HepG2 (cell line): ENCODE measurements around the gene NR1H3. TPM values are rescaled to one million over a fixed set of nuclear protein-coding genes. Genes with fewer than 3 reads are reported as not detected.

Source experiments
- CEBPG ChIP-seq: IDR thresholded peaks from 2 replicates; pipeline ENCODE4 v1.6.1; 2016
- CREB1 ChIP-seq, 2 experiments: fragments of 450-650 bp in 1 of 2; IDR thresholded peaks; 2 replicates each; pipeline ENCODE4 v1.6.1; 2016 to 2017; ENCODE audit warnings: control low read depth in 1 of 2, mild to moderate bottlenecking in 1 of 2, missing compliant biosample characterization in 1 of 2, missing genetic modification characterization in 1 of 2
- FIP1L1 ChIP-seq: fragments of 200-400 bp; formaldehyde crosslinking; IDR thresholded peaks from 2 replicates; pipeline ENCODE4 v1.6.1; 2018; ENCODE audit warnings: low read depth, mild to moderate bottlenecking, low read length, moderate library complexity, borderline replicate concordance; ENCODE audit not compliant: insufficient read depth
- FOXA1 ChIP-seq, 2 experiments: fragments of 450-650 bp in 1 of 2; sonication (generic) in 1 of 2; formaldehyde crosslinking in 1 of 2; IDR thresholded peaks; 2 replicates each; pipeline versions ENCODE4 v1.4.0 to v1.6.1; 2016 to 2020; ENCODE audit warnings: missing genetic modification reagents in 1 of 2
- SIN3A ChIP-seq: IDR thresholded peaks from 2 replicates; pipeline ENCODE4 v1.6.1; 2011; ENCODE audit warnings: low read depth, mild to moderate bottlenecking, control low read depth, low read length, borderline replicate concordance
- THAP11 ChIP-seq: IDR thresholded peaks from 2 replicates; pipeline ENCODE4 v1.6.1; 2016; ENCODE audit warnings: missing biosample characterization, missing genetic modification reagents
- TP53 ChIP-seq: sonication (generic); formaldehyde crosslinking; conservative IDR thresholded peaks from 2 replicates; pipeline ENCODE4 v1.4.0; 2020; ENCODE audit warnings: missing genetic modification reagents
- ZNF20 ChIP-seq: sonication (generic); formaldehyde crosslinking; IDR thresholded peaks from 2 replicates; pipeline ENCODE4 v1.4.0; 2020; ENCODE audit warnings: mild to moderate bottlenecking, moderate library complexity, missing genetic modification reagents
- ZNF207 ChIP-seq: fragments of 450-650 bp; IDR thresholded peaks from 2 replicates; pipeline ENCODE4 v1.6.1; 2016; ENCODE audit warnings: antibody characterized with exemption, borderline replicate concordance
- ZNF232 ChIP-seq: sonication (generic); formaldehyde crosslinking; IDR thresholded peaks from 2 replicates; pipeline ENCODE4 v1.4.0; 2020; ENCODE audit warnings: missing genetic modification reagents, borderline replicate concordance
- ZNF263 ChIP-seq: sonication (generic); formaldehyde crosslinking; IDR thresholded peaks from 2 replicates; pipeline ENCODE4 v1.4.0; 2020; ENCODE audit warnings: missing genetic modification reagents
- ZNF558 ChIP-seq: sonication (generic); formaldehyde crosslinking; IDR thresholded peaks from 2 replicates; pipeline ENCODE4 v1.9.0; 2022; ENCODE audit warnings: mild to moderate bottlenecking, missing genetic modification reagents, borderline replicate concordance
- ZNF776 ChIP-seq: sonication (generic); formaldehyde crosslinking; IDR thresholded peaks from 2 replicates; pipeline ENCODE4 v1.4.0; 2020; ENCODE audit warnings: mild to moderate bottlenecking, missing genetic modification reagents
- ZZZ3 ChIP-seq: sonication (generic); formaldehyde crosslinking; IDR thresholded peaks from 2 replicates; pipeline ENCODE4 v1.4.0; 2020; ENCODE audit warnings: missing genetic modification reagents, mild to moderate bottlenecking, borderline replicate concordance
- polyA plus RNA-seq, 8 experiments: library from polyadenylated mRNA; depleted of rRNA in 3 of 8; stranded (reverse) in 7 of 8; unstranded in 1 of 8; fragments of >200 nt; fragmentation: Illumina TruSeq in 4 of 8; extraction: Trizol in 4 of 8; gene quantifications; 2 replicates each; pipeline versions ENCODE4 v1.2.1 to v1.2.3, GENCODE V29; 2011 to 2016; ENCODE audit warnings: low read depth in 4 of 8, missing spikeins in 1 of 8, mixed read lengths in 1 of 8; ENCODE audit not compliant: insufficient read depth in 1 of 8
- total RNA-seq, 5 experiments: library from RNA; depleted of rRNA; stranded (reverse); fragments of >200 nt; fragmentation: Illumina TruSeq; extraction: Trizol; gene quantifications; 2 replicates each; pipeline ENCODE4 v1.2.3, GENCODE V29; 2016; ENCODE audit warnings: low read depth in 1 of 5
- TF ChIP-seq, protein P1 (sequence below), 2 experiments: sonication (generic) in 1 of 2; formaldehyde crosslinking in 1 of 2; IDR thresholded peaks; 2 replicates each; pipeline versions ENCODE4 v1.5.1 to v1.6.1; 2011 to 2020; ENCODE audit warnings: borderline replicate concordance in 1 of 2, low read depth in 1 of 2, low read length in 1 of 2, mild to moderate bottlenecking in 1 of 2, missing genetic modification reagents in 1 of 2, moderate library complexity in 1 of 2
- TF ChIP-seq, protein P2 (sequence below): IDR thresholded peaks from 2 replicates; pipeline ENCODE4 v1.6.1; 2016
- TF ChIP-seq, protein P3 (sequence below): sonication (generic); formaldehyde crosslinking; IDR thresholded peaks from 2 replicates; pipeline ENCODE4 v1.4.0; 2020; ENCODE audit warnings: mild to moderate bottlenecking, missing genetic modification reagents
- TF ChIP-seq, protein P4 (sequence below): fragments of 450-650 bp; IDR thresholded peaks from 2 replicates; pipeline ENCODE4 v1.6.1; 2017
- TF ChIP-seq, protein P5 (sequence below): sonication (generic); formaldehyde crosslinking; IDR thresholded peaks from 2 replicates; pipeline ENCODE4 v1.5.0; 2020; ENCODE audit warnings: missing genetic modification reagents
- TF ChIP-seq, protein P6 (sequence below): sonication (generic); formaldehyde crosslinking; IDR thresholded peaks from 2 replicates; pipeline ENCODE4 v1.4.0; 2020; ENCODE audit warnings: missing genetic modification reagents, borderline replicate concordance

Gene NR1H3
- total and polyA plus RNA-seq, 2 of the 13 experiments (the other 11 are each of a cell fraction or from before 2014, with no cell fraction given): 41.8 to 102 TPM

DNA sequence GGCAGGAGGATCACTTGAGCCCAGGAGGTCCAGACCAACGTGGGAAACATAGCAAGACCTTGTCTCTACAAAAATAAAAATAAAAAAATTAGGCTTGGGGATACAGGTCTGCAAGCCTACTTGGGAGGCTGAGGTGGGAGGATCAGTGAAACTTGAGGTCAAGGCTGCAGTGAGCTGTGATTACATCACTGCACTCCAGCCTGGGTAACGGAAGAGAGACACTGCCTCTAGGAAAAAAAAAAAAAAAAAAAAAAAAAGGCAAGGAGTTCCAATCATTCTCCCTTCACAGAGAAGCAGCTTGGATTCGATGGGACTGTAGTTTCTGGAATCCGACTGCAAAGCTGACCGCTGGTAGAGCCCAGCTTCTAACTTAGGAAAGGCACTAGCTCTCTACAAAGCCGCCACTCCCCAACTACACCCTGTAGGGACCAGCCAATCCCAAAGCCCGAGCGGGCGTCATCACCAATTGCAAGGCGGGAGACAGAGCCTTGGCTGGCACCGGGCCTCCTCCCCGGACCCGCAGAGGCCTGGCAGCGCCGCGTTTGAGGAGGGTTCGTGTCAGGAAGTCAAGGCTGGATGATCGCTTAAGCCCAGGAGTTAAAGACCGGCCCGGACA, 43.7 kb upstream of the NR1H3 start (continued):
- TF ChIP-seq, protein P1, sequence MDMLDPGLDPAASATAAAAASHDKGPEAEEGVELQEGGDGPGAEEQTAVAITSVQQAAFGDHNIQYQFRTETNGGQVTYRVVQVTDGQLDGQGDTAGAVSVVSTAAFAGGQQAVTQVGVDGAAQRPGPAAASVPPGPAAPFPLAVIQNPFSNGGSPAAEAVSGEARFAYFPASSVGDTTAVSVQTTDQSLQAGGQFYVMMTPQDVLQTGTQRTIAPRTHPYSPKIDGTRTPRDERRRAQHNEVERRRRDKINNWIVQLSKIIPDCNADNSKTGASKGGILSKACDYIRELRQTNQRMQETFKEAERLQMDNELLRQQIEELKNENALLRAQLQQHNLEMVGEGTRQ (IDR thresholded peaks at IDR 0.05; ENCODE audit: low read depth, low read length): no peak
- TF ChIP-seq, protein P1 (CRISPR knock-in tag; IDR thresholded peaks at IDR 0.05; ENCODE audit: borderline replicate concordance): no peak
- TF ChIP-seq, protein P2, sequence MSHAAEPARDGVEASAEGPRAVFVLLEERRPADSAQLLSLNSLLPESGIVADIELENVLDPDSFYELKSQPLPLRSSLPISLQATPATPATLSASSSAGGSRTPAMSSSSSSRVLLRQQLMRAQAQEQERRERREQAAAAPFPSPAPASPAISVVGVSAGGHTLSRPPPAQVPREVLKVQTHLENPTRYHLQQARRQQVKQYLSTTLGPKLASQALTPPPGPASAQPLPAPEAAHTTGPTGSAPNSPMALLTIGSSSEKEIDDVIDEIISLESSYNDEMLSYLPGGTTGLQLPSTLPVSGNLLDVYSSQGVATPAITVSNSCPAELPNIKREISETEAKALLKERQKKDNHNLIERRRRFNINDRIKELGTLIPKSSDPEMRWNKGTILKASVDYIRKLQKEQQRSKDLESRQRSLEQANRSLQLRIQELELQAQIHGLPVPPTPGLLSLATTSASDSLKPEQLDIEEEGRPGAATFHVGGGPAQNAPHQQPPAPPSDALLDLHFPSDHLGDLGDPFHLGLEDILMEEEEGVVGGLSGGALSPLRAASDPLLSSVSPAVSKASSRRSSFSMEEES (CRISPR knock-in tag): no peak
- TF ChIP-seq ZNF558 (CRISPR knock-in tag) (no peak), TP53 (CRISPR knock-in tag) (no peak), ZNF207 (no peak), ZNF232 (CRISPR knock-in tag) (no peak), SIN3A (no peak), ZNF263 (CRISPR knock-in tag) (no peak), CEBPG (CRISPR knock-in tag) (peak; percentile 65), ZZZ3 (CRISPR knock-in tag) (no peak), FIP1L1 (no peak), ZNF20 (CRISPR knock-in tag) (no peak), ZNF776 (CRISPR knock-in tag) (no peak), CREB1 (IDR thresholded peaks at IDR 0.05) (peak; percentile 51), CREB1 (CRISPR knock-in tag; IDR thresholded peaks at IDR 0.05) (peak; percentile 65; the same call in 1 of the 2 replicates), THAP11 (no peak), FOXA1 (IDR thresholded peaks at IDR 0.05) (no peak), FOXA1 (CRISPR knock-in tag; IDR thresholded peaks at IDR 0.05) (no peak)
- TF ChIP-seq, protein P3, sequence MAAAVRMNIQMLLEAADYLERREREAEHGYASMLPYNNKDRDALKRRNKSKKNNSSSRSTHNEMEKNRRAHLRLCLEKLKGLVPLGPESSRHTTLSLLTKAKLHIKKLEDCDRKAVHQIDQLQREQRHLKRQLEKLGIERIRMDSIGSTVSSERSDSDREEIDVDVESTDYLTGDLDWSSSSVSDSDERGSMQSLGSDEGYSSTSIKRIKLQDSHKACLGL (CRISPR knock-in tag): no peak
- TF ChIP-seq, protein P4, sequence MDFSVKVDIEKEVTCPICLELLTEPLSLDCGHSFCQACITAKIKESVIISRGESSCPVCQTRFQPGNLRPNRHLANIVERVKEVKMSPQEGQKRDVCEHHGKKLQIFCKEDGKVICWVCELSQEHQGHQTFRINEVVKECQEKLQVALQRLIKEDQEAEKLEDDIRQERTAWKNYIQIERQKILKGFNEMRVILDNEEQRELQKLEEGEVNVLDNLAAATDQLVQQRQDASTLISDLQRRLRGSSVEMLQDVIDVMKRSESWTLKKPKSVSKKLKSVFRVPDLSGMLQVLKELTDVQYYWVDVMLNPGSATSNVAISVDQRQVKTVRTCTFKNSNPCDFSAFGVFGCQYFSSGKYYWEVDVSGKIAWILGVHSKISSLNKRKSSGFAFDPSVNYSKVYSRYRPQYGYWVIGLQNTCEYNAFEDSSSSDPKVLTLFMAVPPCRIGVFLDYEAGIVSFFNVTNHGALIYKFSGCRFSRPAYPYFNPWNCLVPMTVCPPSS: no peak
- TF ChIP-seq, protein P5, sequence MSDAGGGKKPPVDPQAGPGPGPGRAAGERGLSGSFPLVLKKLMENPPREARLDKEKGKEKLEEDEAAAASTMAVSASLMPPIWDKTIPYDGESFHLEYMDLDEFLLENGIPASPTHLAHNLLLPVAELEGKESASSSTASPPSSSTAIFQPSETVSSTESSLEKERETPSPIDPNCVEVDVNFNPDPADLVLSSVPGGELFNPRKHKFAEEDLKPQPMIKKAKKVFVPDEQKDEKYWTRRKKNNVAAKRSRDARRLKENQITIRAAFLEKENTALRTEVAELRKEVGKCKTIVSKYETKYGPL (CRISPR knock-in tag): no peak
- TF ChIP-seq, protein P6, sequence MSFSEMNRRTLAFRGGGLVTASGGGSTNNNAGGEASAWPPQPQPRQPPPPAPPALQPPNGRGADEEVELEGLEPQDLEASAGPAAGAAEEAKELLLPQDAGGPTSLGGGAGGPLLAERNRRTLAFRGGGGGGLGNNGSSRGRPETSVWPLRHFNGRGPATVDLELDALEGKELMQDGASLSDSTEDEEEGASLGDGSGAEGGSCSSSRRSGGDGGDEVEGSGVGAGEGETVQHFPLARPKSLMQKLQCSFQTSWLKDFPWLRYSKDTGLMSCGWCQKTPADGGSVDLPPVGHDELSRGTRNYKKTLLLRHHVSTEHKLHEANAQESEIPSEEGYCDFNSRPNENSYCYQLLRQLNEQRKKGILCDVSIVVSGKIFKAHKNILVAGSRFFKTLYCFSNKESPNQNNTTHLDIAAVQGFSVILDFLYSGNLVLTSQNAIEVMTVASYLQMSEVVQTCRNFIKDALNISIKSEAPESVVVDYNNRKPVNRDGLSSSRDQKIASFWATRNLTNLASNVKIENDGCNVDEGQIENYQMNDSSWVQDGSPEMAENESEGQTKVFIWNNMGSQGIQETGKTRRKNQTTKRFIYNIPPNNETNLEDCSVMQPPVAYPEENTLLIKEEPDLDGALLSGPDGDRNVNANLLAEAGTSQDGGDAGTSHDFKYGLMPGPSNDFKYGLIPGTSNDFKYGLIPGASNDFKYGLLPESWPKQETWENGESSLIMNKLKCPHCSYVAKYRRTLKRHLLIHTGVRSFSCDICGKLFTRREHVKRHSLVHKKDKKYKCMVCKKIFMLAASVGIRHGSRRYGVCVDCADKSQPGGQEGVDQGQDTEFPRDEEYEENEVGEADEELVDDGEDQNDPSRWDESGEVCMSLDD (CRISPR knock-in tag): no peak
